Ramos (cell line): Measurements from ENCODE around the gene MARCO.

Experiments used
- in situ Hi-C: fragments of 300-500 bp; cut with MboI; formaldehyde crosslinking; loops from one replicate; pipeline ENCODE4 v1.14.3; 2022; ENCODE audit warnings: low sequenced_read_pairs; ENCODE audit not compliant: unreplicated experiment

Gene MARCO

GRCh38 chr2:118942031-118942430 is at the start of gene MARCO:
Gene MARCO, plus strand, starts transcription at chr2:118942194. Its CDS starts 107 bp downstream, at chr2:118942301.
- in situ Hi-C loops, result no loop called here

- in situ Hi-C loops, result no loop called here
These were observed 48.9 kb upstream of the MARCO start for GRCh38 chr2:118893100-118893499.

- in situ Hi-C loops, result no loop called here
These were observed 39.5 kb upstream of the MARCO start for GRCh38 chr2:118902266-118903028.

- in situ Hi-C loops, result no loop called here
These were observed 39.0 kb upstream of the MARCO start for GRCh38 chr2:118903029-118903351.

- in situ Hi-C loops, result no loop called here
These were observed 38.2 kb upstream of the MARCO start for GRCh38 chr2:118903551-118904479.

- in situ Hi-C loops, result no loop called here
These were observed 36.8 kb upstream of the MARCO start for GRCh38 chr2:118905206-118905605.

- in situ Hi-C loops, result no loop called here
These were observed 35.8 kb upstream of the MARCO start for GRCh38 chr2:118906186-118906585.

GRCh38 chr2:118907759-118908158 is 34.2 kb upstream of the MARCO start:
- in situ Hi-C loops, result no loop called here

- in situ Hi-C loops, result no loop called here
These were observed 32.8 kb upstream of the MARCO start for GRCh38 chr2:118909191-118909590.

- in situ Hi-C loops, result no loop called here
These were observed 30.7 kb upstream of the MARCO start for GRCh38 chr2:118911166-118911856.

GRCh38 chr2:118911936-118912335 is 30.1 kb upstream of the MARCO start:
- in situ Hi-C loops, result no loop called here

- in situ Hi-C loops, result no loop called here
These were observed 28.7 kb upstream of the MARCO start for GRCh38 chr2:118913131-118913802.

GRCh38 chr2:118913803-118914645 is 28.0 kb upstream of the MARCO start:
- in situ Hi-C loops, result no loop called here

- in situ Hi-C loops, result no loop called here
These were observed 27.1 kb upstream of the MARCO start for GRCh38 chr2:118914721-118915453.

GRCh38 chr2:118918017-118918416 is 24.0 kb upstream of the MARCO start:
- in situ Hi-C loops, result no loop called here

- in situ Hi-C loops, result no loop called here
These were observed 20.3 kb upstream of the MARCO start for GRCh38 chr2:118921646-118922045.

- in situ Hi-C loops, result no loop called here
These were observed 19.7 kb upstream of the MARCO start for GRCh38 chr2:118922254-118922653.

GRCh38 chr2:118923371-118923770 is 18.6 kb upstream of the MARCO start:
- in situ Hi-C loops, result no loop called here

- in situ Hi-C loops, result no loop called here
These were observed 16.5 kb upstream of the MARCO start for GRCh38 chr2:118925476-118925875.
